ENCODE measurements around the gene AURKB. TPM values are rescaled to one million over a fixed set of nuclear protein-coding genes. Genes with fewer than 3 reads are reported as not detected.

AURKB gene
- total and polyA plus RNA-seq, 2 of the 13 experiments (the other 11 are each of a cell fraction or from before 2014, with no cell fraction given), result 29.5 to 75.3 TPM

DNA sequence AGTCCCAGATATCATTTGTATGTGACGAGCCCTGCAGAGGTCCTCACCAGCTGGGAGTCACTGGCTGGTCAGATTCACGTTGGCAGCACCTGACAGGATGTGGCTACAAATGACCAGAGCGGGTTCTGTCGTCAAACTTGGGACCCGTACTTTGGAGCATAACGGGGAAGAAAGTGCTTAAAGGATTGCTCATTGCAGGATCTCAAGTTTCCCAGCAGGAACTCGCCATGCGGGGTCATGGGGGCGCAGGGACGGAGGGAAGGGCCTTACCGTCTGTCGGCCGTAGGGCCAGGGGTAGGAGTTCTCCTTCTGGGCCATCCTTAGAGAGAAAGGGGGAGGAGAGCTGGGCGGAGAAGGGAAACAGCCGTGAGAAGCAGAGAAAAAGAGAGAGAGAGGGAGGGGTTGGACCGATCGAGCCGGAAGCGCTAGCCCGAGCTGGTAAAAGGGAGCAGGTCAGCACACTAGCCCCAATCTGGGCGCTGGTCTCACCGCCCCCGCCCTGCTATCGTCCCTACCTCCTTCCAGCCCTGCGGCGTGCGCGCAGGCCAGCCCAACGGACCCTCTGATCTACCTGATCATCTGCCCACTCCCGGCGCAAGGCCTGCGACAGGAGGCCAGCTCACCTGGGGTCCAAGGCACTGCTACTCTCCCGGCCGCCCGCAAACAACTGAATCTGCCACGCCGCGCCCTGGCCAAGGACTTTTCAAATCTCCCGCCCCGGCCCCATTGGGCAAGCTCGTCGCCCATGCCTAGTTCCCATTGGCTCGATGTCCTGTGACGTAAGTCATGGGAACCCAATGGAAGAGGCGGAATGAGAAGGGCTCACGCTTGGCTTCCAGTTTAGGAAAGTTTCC is at the start of gene AURKB (continued):
- TF ChIP-seq, protein P1, sequence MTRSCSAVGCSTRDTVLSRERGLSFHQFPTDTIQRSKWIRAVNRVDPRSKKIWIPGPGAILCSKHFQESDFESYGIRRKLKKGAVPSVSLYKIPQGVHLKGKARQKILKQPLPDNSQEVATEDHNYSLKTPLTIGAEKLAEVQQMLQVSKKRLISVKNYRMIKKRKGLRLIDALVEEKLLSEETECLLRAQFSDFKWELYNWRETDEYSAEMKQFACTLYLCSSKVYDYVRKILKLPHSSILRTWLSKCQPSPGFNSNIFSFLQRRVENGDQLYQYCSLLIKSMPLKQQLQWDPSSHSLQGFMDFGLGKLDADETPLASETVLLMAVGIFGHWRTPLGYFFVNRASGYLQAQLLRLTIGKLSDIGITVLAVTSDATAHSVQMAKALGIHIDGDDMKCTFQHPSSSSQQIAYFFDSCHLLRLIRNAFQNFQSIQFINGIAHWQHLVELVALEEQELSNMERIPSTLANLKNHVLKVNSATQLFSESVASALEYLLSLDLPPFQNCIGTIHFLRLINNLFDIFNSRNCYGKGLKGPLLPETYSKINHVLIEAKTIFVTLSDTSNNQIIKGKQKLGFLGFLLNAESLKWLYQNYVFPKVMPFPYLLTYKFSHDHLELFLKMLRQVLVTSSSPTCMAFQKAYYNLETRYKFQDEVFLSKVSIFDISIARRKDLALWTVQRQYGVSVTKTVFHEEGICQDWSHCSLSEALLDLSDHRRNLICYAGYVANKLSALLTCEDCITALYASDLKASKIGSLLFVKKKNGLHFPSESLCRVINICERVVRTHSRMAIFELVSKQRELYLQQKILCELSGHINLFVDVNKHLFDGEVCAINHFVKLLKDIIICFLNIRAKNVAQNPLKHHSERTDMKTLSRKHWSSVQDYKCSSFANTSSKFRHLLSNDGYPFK (CRISPR knock-in tag; IDR thresholded peaks at IDR 0.05; ENCODE audit: borderline replicate concordance), result 0 out of 2 replicates have a peak, but pooled peaks have one; percentile 49
- TF ChIP-seq NONO (IDR thresholded peaks at IDR 0.05) (no peak), NONO (CRISPR knock-in tag; conservative IDR thresholded peaks at IDR 0.05) (no peak; the same call in 1 of the 2 replicates), TCF7 (IDR thresholded peaks at IDR 0.05; ENCODE audit: low read depth) (no peak), BHLHE40 (IDR thresholded peaks at IDR 0.05; ENCODE audit: low read length) (0 out of 2 replicates have a peak, but pooled peaks have one; percentile 27), BCL6 (CRISPR knock-in tag; IDR thresholded peaks at IDR 0.05) (no peak), GZF1 (CRISPR knock-in tag; IDR thresholded peaks at IDR 0.05) (no peak), ZNF788 (CRISPR knock-in tag; IDR thresholded peaks at IDR 0.05; ENCODE audit: borderline replicate concordance) (peak; percentile 60; the same call in 1 of the 2 replicates), RAD51 (IDR thresholded peaks at IDR 0.05; ENCODE audit: borderline replicate concordance) (no peak), SRY (CRISPR knock-in tag; IDR thresholded peaks at IDR 0.05) (no peak), ZNF552 (CRISPR knock-in tag; IDR thresholded peaks at IDR 0.05; ENCODE audit: borderline replicate concordance) (0 out of 2 replicates have a peak, but pooled peaks have one; percentile 42), ZNF878 (CRISPR knock-in tag; IDR thresholded peaks at IDR 0.05) (peak; percentile 69), ZNF883 (CRISPR knock-in tag; IDR thresholded peaks at IDR 0.05; ENCODE audit: not compliant biosample characterization) (peak; percentile 33), KDM1A (CRISPR knock-in tag; IDR thresholded peaks at IDR 0.05) (no peak), ZNF350 (CRISPR knock-in tag; IDR thresholded peaks at IDR 0.05; ENCODE audit: borderline replicate concordance, low read depth) (no peak), ZNF790 (CRISPR knock-in tag; IDR thresholded peaks at IDR 0.05; ENCODE audit: borderline replicate concordance) (peak; percentile 80; the same call in 1 of the 2 replicates)
- TF ChIP-seq, protein P2, sequence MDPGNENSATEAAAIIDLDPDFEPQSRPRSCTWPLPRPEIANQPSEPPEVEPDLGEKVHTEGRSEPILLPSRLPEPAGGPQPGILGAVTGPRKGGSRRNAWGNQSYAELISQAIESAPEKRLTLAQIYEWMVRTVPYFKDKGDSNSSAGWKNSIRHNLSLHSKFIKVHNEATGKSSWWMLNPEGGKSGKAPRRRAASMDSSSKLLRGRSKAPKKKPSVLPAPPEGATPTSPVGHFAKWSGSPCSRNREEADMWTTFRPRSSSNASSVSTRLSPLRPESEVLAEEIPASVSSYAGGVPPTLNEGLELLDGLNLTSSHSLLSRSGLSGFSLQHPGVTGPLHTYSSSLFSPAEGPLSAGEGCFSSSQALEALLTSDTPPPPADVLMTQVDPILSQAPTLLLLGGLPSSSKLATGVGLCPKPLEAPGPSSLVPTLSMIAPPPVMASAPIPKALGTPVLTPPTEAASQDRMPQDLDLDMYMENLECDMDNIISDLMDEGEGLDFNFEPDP (CRISPR knock-in tag; conservative IDR thresholded peaks at IDR 0.05), result no peak
- TF ChIP-seq, protein P3, sequence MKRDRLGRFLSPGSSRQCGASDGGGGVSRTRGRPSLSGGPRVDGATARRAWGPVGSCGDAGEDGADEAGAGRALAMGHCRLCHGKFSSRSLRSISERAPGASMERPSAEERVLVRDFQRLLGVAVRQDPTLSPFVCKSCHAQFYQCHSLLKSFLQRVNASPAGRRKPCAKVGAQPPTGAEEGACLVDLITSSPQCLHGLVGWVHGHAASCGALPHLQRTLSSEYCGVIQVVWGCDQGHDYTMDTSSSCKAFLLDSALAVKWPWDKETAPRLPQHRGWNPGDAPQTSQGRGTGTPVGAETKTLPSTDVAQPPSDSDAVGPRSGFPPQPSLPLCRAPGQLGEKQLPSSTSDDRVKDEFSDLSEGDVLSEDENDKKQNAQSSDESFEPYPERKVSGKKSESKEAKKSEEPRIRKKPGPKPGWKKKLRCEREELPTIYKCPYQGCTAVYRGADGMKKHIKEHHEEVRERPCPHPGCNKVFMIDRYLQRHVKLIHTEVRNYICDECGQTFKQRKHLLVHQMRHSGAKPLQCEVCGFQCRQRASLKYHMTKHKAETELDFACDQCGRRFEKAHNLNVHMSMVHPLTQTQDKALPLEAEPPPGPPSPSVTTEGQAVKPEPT (CRISPR knock-in tag; IDR thresholded peaks at IDR 0.05; ENCODE audit: low read depth), result 0 out of 2 replicates have a peak, but pooled peaks have one; percentile 76
- TF ChIP-seq, protein P4, sequence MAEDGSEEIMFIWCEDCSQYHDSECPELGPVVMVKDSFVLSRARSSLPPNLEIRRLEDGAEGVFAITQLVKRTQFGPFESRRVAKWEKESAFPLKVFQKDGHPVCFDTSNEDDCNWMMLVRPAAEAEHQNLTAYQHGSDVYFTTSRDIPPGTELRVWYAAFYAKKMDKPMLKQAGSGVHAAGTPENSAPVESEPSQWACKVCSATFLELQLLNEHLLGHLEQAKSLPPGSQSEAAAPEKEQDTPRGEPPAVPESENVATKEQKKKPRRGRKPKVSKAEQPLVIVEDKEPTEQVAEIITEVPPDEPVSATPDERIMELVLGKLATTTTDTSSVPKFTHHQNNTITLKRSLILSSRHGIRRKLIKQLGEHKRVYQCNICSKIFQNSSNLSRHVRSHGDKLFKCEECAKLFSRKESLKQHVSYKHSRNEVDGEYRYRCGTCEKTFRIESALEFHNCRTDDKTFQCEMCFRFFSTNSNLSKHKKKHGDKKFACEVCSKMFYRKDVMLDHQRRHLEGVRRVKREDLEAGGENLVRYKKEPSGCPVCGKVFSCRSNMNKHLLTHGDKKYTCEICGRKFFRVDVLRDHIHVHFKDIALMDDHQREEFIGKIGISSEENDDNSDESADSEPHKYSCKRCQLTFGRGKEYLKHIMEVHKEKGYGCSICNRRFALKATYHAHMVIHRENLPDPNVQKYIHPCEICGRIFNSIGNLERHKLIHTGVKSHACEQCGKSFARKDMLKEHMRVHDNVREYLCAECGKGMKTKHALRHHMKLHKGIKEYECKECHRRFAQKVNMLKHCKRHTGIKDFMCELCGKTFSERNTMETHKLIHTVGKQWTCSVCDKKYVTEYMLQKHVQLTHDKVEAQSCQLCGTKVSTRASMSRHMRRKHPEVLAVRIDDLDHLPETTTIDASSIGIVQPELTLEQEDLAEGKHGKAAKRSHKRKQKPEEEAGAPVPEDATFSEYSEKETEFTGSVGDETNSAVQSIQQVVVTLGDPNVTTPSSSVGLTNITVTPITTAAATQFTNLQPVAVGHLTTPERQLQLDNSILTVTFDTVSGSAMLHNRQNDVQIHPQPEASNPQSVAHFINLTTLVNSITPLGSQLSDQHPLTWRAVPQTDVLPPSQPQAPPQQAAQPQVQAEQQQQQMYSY (CRISPR knock-in tag; IDR thresholded peaks at IDR 0.05), result no peak

Measured in HepG2 (cell line).